ACC112 (cell line): ENCODE results near the gene SLC22A31.
"Not testable (repeated sequence)": the region's sequence is repeated elsewhere in the genome, so short reads cannot be mapped to it uniquely, and the experiment has no call there.

Experiments used
- H2AFZ ChIP-seq: fragments of 200-600 bp; sonication (generic); one replicate; pipeline ENCODE4 v1.6.0; 2017; ENCODE audit warnings: antibody characterized with exemption, low read length; ENCODE audit not compliant: unreplicated experiment
- H3K27ac ChIP-seq: fragments of 200-600 bp; sonication (generic); 2 replicates; pipeline ENCODE4 v1.5.1; 2014; ENCODE audit warnings: low read depth, mild to moderate bottlenecking, antibody characterized with exemption, low read length, moderate library complexity
- H3K27me3 ChIP-seq: fragments of 200-600 bp; sonication (generic); 2 replicates; pipeline ENCODE4 v1.6.1; 2014; ENCODE audit warnings: mild to moderate bottlenecking, antibody characterized with exemption, low read length, moderate library complexity, mixed read lengths; ENCODE audit not compliant: insufficient read depth
- H3K36me3 ChIP-seq: fragments of 200-600 bp; sonication (generic); 2 replicates; pipeline ENCODE4 v1.6.1; 2016; ENCODE audit warnings: mild to moderate bottlenecking, antibody characterized with exemption, low read length, moderate library complexity, mixed read lengths; ENCODE audit not compliant: insufficient read depth
- H3K4me1 ChIP-seq: fragments of 200-600 bp; sonication (generic); one replicate; pipeline ENCODE4 v1.6.1; 2016; ENCODE audit warnings: low read length, mixed read lengths; ENCODE audit not compliant: insufficient read depth, unreplicated experiment, control insufficient read depth
- H3K4me3 ChIP-seq: fragments of 200-600 bp; sonication (generic); 2 replicates; pipeline ENCODE4 v1.5.1; 2014; ENCODE audit warnings: mild to moderate bottlenecking, low read depth, low read length
- H3K79me2 ChIP-seq: fragments of 200-600 bp; sonication (generic); one replicate; pipeline ENCODE4 v1.6.0; 2016; ENCODE audit warnings: low read length; ENCODE audit not compliant: control insufficient read depth, unreplicated experiment, insufficient read depth

SLC22A31 gene

DNA sequence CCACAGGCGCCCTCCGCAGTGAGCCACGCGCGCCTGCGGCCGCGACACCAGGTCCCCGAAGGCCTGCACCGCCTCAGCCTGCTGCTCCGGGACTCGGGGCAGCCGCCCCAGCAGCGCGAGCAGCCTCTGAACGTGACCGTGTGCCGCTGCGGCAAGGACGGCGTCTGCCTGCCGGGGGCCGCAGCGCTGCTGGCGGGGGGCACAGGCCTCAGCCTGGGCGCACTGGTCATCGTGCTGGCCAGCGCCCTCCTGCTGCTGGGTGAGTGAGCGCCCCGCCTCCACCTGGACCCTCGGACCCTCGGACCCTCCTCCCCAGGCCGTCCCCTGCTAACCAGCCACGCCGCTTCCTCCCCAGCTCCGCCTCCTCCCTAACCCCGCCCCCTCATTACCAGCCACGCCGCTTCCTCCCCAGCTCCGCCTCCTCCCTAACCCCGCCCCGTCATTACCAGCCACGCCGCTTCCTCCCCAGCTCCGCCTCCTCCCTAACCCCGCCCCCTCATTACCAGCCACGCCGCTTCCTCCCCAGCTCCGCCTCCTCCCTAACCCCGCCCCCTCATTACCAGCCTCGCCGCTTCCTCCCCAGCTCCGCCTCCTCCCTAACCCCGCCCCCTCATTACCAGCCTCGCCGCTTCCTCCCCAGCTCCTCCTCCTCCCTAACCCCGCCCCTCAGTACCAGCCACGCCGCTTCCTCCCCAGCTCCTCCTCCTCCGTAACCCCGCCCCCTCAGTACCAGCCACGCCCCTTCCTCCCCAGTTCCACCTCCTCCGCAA is 8.0 kb downstream of the SLC22A31 start:
- H3K79me2 ChIP-seq, H3K27ac ChIP-seq, H3K4me1 ChIP-seq, H3K36me3 ChIP-seq, H3K27me3 ChIP-seq: not testable (repeated sequence)
- Histone ChIP-seq H2AFZ (peak overlapping the region; percentile 85), H3K4me3 (peak overlapping the region; percentile 81)

- Histone ChIP-seq H3K79me2 (no peaks in the 10 kb centered on the region), H3K4me1 (peaks cover 2% of the 10 kb centered on the region), H2AFZ (peak overlapping the region; percentile 85), H3K27ac (no peak overlapping the region), H3K4me3 (peak overlapping the region; percentile 81), H3K27me3 (peaks cover 10% of the 10 kb centered on the region; the same call in 1 of the 2 replicates), H3K36me3 (no peaks in the 10 kb centered on the region)
Observed at GRCh38 chr16:89191901-89192185, 8.5 kb downstream of the SLC22A31 start.

DNA sequence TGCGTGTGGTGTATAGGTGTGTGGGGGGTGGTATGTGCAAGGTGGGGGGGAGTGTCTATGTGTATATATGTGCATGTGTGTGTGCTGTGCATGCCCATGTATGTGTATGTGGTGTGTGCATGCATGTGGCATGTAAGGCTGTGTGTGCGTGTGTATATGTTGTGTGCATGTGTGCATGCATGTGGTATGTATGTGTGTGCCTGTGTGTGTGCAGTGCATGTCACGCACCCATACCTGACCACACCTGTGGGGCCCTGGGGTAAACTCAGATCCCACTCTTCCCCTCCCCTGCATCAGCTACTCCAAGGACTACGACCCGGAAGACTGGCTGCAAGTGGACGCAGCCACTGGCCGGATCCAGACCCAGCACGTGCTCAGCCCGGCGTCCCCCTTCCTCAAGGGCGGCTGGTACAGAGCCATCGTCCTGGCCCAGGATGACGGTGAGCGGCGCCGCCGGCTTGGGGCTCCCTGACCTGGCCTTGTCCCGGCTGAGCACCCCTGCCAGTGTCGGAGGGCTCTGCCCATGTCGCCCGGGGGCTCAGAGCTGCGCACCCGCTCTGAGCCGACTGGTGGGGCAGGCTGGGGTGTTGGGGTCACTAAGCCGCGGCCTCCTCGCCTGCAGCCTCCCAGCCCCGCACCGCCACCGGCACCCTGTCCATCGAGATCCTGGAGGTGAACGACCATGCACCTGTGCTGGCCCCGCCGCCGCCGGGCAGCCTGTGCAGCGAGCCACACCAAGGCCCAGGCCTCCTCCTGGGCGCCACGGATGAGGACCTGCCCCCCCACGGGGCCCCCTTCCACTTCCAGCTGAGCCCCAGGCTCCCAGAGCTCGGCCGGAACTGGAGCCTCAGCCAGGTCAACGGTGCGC is 9.1 kb downstream of the SLC22A31 start:
- H3K27ac ChIP-seq: no peak overlapping the region
- peaks cover 2% of the 10 kb centered on the region for H3K4me1 ChIP-seq
- H3K36me3 ChIP-seq: no peaks in the 10 kb centered on the region
- no peaks in the 10 kb centered on the region for H3K79me2 ChIP-seq
- H2AFZ ChIP-seq: no peak overlapping the region
- no peak overlapping the region for H3K4me3 ChIP-seq
- H3K27me3 ChIP-seq: peaks cover 10% of the 10 kb centered on the region; the same call in 1 of the 2 replicates

GRCh38 chr16:89190150-89190958 is 10.0 kb downstream of the SLC22A31 start:
- H3K27me3 ChIP-seq: peaks cover 10% of the 10 kb centered on the region; the same call in 1 of the 2 replicates
- no peaks in the 10 kb centered on the region for H3K36me3 ChIP-seq
- H2AFZ ChIP-seq: no peak overlapping the region
- H3K4me1 ChIP-seq: peaks cover 2% of the 10 kb centered on the region
- no peak overlapping the region for H3K4me3 ChIP-seq
- H3K79me2 ChIP-seq: no peaks in the 10 kb centered on the region
- no peak overlapping the region for H3K27ac ChIP-seq

GRCh38 chr16:89189358-89190025 is 10.8 kb downstream of the SLC22A31 start:
- Histone ChIP-seq H3K4me3 (no peak overlapping the region), H3K27me3 (peaks cover 10% of the 10 kb centered on the region; the same call in 1 of the 2 replicates), H3K79me2 (no peaks in the 10 kb centered on the region), H3K36me3 (no peaks in the 10 kb centered on the region), H3K27ac (no peak overlapping the region), H3K4me1 (peaks cover 2% of the 10 kb centered on the region), H2AFZ (no peak overlapping the region)

- not testable (repeated sequence) for H3K36me3 ChIP-seq, H3K4me3 ChIP-seq, H2AFZ ChIP-seq, H3K27ac ChIP-seq, H3K79me2 ChIP-seq, H3K4me1 ChIP-seq
- H3K27me3 ChIP-seq: peaks cover 15% of the 10 kb centered on the region
Observed at GRCh38 chr16:89188471-89189357, 11.6 kb downstream of the SLC22A31 start.

- peaks cover 22% of the 10 kb centered on the region for H3K27me3 ChIP-seq
Observed at GRCh38 chr16:89187770-89188392, 12.5 kb downstream of the SLC22A31 start.

GRCh38 chr16:89187032-89187769 is 13.1 kb downstream of the SLC22A31 start:
- no peak overlapping the region for H2AFZ ChIP-seq
- H3K27me3 ChIP-seq: peaks cover 22% of the 10 kb centered on the region
- peaks cover 2% of the 10 kb centered on the region for H3K4me1 ChIP-seq
- no peak overlapping the region for H3K27ac ChIP-seq
- H3K36me3 ChIP-seq: no peaks in the 10 kb centered on the region
- H3K4me3 ChIP-seq: no peak overlapping the region
- H3K79me2 ChIP-seq: no peaks in the 10 kb centered on the region

More at GRCh38 chr16:89187770-89188392, 12.5 kb downstream of the SLC22A31 start:
- Histone ChIP-seq H3K4me1 (peaks cover 2% of the 10 kb centered on the region), H3K4me3 (no peak overlapping the region), H3K27ac (no peak overlapping the region), H3K36me3 (no peaks in the 10 kb centered on the region), H2AFZ (no peak overlapping the region), H3K79me2 (no peaks in the 10 kb centered on the region)

GRCh38 chr16:89186593-89187031 is 13.7 kb downstream of the SLC22A31 start:
- H3K36me3 ChIP-seq, H3K79me2 ChIP-seq, H2AFZ ChIP-seq, H3K4me1 ChIP-seq, H3K4me3 ChIP-seq, H3K27ac ChIP-seq: not testable (repeated sequence)
- peaks cover 22% of the 10 kb centered on the region for H3K27me3 ChIP-seq
